ENCODE data around the gene SYTL1.
A peak's percentile ranks its signal among the peaks of the same experiment; 100 is the strongest.
"Not testable (repeated sequence)": the region's sequence is repeated elsewhere in the genome, so short reads cannot be mapped to it uniquely, and the experiment has no call there.

SYTL1 gene

DNA sequence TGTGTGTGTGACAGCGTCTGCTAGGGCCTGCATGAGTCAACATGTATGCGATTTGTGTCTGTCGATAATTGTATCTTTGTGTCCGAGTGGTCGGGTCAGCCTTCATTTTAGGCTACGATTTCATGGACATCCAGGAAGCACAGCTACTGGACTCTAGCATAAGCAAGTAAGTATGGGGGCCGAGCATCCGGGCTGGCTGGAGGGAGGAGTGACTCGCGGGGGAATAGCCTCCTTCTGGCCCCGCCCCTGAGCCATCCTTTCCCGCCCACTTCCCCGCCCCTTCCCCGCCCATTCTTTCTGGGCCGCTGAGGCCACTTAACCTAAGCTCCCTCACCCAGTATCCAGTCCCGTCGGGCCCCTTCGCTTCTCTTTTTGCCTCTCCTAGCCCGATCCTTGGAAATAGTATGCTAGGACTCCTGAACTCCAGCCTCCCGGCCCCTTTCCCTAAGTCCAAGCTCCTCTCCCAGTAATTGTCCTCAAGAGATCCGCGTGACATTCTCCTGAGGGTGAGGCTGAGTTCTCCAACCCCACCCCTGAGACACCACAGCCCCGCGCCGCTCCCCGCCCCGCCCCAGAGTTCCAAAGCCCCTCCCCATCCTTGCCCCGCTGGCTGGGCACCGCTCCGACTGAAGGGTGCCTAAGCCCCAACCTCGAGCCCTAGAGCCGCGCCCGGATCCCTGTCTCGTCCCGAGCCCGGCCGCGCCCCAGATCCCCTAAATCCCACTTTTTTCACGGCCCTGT, 23.7 kb downstream of the SYTL1 start:
- DNase-seq: peak; percentile 60

- DNase-seq: peak; percentile 48
Observed at GRCh38 chr1:27366113-27366410, 24.2 kb downstream of the SYTL1 start.

- DNase-seq: no peak
Observed at GRCh38 chr1:27366411-27367159, 24.8 kb downstream of the SYTL1 start, which contains the start of gene MAP3K6. Gene MAP3K6, minus strand, starts transcription at chr1:27366961. Its CDS starts 364 bp downstream, at chr1:27366597.

GRCh38 chr1:27367160-27367650, 25.4 kb downstream of the SYTL1 start:
- no peak for DNase-seq

GRCh38 chr1:27368869-27369582, 27.2 kb downstream of the SYTL1 start:
- DNase-seq: no peak

DNA sequence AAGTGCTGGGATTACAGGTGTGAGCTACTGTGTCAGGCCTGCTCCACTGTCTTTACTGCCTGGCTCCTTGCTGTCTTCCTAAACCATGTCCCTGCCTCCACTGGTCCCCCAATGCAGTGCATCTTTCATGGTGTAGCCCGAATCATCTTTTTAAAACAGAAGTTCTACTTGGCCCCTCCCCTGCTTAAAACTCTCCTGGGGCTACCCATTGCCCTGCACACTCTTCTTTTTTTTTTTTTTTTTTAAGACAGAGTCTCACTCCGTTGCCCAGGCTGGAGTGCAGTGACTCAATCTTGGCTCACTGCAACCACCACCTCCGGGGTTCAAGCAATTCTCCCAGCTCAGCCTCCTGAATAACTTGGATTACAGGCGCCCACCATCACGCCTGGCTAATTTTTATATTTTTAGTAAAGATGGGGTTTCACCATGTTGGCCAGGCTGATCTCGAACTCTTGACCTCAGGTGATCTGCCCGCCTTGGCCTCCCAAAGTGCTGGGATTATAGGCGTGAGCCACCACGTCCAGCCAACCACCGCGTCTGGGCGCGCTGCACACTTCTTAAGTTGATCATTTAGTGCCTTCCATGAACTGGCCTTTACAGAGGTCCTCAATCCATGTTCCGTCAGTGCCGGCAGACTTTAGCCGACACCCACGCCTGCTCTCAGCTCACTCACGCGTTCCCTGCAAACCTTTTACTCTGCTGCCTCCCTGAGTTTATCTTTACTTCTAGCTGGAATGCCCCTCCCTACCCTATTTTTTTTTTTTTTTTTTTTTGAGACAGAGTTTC, 30.4 kb downstream of the SYTL1 start:
- no peak for DNase-seq

GRCh38 chr1:27372808-27373690, 31.2 kb downstream of the SYTL1 start:
- no peak for DNase-seq

- no peak for DNase-seq
Observed at GRCh38 chr1:27374362-27375086, 32.7 kb downstream of the SYTL1 start, which contains the start of gene FCN3. Gene FCN3, minus strand, starts transcription at chr1:27374824. Its CDS starts 6 bp downstream, at chr1:27374818.

- DNase-seq: no peak
Observed at GRCh38 chr1:27377760-27378495, 36.1 kb downstream of the SYTL1 start.

DNA sequence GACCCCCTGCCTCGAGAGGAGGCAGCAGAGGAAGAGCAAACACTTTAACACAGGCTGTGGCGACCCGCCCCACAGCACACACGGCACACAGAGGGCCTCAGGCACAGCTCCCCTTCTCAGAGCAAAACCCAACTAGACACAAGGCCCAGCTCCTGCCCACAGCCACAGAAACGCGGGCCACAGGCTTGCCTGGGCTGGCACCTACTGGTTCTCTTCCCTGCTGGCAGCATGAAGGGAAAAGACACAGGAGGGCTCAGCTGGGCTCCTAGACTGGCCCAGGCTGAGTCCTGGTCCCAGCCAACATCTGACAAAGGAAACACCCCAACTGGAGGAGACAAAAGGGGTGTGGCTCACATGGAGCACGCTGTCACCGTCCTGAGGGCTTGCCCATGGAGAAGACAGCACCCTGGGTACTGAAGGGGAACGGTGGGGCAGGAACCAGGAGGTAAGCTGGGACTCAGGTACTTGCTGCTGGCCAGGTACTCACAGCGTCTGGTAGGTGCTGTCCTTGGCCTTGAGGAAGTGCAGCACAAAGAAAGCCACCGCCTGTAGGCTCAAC, 37.8 kb downstream of the SYTL1 start:
- no peak for DNase-seq

DNA sequence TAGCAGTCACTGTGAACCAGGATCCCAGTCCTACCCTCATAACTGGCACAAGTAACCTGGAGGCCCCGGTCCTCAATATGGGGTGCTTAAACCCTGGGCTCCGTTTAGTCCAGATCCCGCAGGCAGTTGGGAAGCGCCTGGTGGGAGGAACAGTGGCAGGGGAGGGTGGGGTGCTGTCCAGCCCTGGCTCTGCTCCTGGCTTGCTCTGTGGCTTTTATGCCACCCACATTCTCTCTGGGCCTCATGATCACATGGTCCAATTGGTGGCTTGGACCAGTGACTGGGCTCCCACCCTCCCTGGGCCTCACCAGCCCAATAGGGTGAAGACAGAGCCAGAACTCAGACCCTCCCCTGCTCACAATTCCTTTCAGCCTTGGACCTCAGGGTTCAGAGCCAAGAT, 38.4 kb downstream of the SYTL1 start:
- no peak for DNase-seq

DNA sequence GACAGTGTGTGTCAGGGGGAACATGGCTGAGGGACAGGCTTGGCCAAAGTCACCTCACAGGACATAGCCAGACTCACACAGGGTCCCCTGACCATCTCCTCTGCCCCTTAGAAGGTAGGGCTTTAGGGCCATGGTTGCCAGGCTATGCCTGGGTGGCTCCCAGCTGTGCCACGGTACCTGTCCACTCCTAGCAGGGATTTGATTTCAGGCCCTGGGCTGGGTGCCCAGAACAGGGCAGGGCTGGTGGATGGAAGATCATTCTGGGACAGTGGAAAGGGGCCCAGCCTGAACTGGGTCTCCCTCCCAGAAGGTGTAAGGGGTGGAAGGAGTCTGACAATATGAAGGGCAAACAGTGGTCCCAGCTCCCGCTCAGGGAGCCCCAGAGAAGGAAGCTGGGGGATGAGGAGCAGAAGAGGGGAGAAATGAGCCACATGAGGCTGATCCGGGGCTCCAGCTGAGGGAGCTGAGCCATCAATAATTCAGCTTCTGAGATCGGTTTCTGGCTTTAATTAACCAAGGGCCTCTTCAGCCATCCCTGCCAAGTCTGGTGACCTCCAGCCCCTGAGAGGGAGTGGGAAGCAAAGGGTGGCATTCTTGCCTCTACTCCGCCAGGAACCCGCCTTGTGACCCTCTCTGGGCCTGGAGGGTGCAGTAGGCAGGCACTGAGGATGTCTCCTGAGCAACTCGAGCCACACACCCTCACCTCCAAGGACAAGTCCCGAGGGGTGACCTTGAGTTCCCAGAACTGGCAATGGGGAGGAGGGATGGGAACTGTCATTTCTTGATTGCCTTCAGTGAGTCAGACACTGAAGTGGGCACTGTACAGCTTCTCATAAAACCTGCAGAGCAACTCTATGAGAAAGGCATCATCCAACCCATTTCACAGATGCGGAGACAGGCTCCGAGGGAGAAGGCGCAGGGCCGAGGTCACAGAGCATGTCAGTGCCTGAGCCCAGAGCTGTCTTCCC, 39.2 kb downstream of the SYTL1 start:
- DNase-seq: no peak

- no peak for DNase-seq
Observed at GRCh38 chr1:27381969-27382762, 40.3 kb downstream of the SYTL1 start.

DNA sequence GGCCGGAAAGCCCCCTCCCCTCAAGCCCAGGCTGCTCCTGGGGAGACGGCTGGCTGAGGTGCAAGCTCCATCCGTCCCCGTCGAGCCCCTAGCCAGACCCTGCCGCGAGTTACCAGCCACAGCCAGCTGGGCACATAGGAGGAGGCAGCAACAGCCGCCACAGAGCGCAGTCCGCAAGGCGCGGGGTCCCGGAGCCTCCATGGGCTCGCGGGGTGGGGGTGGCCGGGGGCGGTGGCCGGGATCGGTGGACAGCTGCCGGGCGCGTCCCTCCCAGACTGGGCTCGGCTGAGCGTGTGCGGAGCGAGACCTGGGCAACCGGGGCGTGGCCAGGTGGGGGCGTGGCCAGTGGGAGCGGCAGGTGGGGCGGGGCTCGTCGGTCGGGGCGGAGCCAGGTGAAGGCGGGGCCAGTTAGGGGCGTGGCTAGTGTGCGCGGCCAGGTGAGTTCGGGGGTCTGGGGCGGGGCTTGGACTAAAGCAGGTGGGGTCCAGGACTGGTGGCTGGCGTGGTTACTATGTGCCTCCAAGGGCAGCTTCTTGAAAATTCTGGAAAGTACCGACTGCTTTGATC, 41.3 kb downstream of the SYTL1 start, which contains the start of gene CD164L2:
Gene CD164L2 (minus strand): TSS at position 295 of the 567 bp plus-strand sequence. CDS start 94 bp downstream, at position 201.
- no peak for DNase-seq

GRCh38 chr1:27383661-27384060, 41.8 kb downstream of the SYTL1 start:
- no peak for DNase-seq

- not testable (repeated sequence) for DNase-seq
Observed at GRCh38 chr1:27384797-27385196, 43.0 kb downstream of the SYTL1 start.

GRCh38 chr1:27388337-27389005, 46.6 kb downstream of the SYTL1 start:
- peak; percentile 61 for DNase-seq
